HG03095 (cell line): ENCODE measurements around the gene SPDYE4.

Experiments used
- ATAC-seq: cut with Tn5 transposase; IDR thresholded peaks from one replicate; pipeline ENCODE4 v1.9.1; 2021; ENCODE audit warnings: moderate library complexity; ENCODE audit not compliant: unreplicated experiment

SPDYE4 gene

DNA sequence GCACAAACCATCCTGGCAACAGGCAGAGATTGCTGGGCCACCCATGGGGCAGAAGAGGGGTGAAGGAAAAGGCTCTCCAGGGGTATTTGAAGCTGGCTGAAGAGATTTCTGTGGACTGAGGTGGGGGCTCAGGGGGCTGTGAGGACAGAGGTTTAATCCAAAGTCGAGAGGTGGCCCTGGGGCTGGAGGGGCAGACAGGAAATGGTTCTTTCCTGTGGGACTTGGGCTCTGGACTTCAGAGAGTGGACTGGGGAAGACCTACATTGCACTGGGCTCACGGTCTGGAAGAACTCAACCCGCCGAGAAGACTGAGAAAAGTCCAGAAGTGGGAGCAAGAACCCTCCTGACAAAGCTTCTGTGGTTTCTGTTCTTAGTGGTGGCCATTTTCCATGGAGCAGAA, 16.6 kb downstream of the SPDYE4 start:
- no peak for ATAC-seq

GRCh38 chr17:8741366-8741765, 17.0 kb downstream of the SPDYE4 start:
- no peak for ATAC-seq

DNA sequence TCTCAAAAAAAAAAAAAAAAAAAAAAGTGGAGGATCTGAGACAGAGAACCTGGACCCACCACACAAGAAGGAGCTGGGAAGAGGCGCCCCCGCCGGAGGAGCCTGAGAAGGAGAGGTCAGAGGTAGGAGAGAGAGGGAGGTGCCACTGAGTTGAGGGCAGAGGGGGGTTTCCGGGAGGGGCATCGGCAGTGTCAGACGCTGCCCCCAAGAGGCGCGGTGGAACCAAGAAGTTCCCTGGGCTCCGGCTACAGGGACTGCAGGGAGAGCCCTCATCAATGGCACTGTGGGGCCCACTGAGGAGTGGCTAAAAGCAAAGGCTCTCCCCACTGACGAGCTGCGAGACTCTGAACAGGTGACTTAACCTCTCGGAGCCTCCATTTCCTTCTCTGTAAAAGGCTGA, 17.9 kb downstream of the SPDYE4 start:
- no peak for ATAC-seq

DNA sequence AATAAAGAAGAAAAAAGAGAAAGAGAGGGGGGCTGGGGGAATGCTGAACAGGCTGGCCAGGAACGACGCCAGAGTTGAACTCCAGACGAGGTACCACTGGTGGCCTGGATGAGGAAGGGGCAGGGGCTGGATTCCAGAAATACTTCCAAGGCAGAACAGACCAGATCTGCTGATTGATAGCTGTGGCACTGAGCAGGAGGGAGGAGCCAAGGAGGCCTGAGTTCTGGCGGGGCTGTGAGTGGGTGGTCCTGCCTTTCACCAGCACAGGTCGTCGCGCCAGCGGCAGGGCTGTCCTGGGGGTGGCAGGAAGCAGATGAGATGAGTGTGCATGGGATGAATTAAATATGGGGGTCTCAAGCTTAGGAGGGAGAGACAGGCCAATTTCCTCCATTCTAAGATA, 19.2 kb downstream of the SPDYE4 start:
- no peak for ATAC-seq

DNA sequence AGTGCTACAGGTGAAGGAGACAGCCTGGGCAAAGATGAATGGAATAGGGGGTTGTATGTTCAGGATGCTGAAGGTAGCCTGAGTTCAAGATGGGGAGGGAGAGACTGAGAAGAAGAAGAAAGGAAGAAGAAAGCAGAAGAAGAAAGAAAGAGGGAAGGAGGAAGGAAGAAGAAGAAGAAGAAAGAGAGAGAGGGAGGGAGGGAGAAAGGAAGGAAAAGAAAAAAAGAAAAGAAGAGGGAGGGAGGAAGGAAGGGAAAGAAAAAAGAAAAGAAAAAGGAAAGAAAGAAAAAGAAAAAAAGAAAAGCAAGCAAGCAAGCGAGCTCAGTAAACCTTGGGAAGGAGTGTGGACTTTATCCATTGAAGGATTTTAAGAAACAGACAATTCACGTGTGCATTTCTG, 21.6 kb downstream of the SPDYE4 start:
- ATAC-seq, result no peak

DNA sequence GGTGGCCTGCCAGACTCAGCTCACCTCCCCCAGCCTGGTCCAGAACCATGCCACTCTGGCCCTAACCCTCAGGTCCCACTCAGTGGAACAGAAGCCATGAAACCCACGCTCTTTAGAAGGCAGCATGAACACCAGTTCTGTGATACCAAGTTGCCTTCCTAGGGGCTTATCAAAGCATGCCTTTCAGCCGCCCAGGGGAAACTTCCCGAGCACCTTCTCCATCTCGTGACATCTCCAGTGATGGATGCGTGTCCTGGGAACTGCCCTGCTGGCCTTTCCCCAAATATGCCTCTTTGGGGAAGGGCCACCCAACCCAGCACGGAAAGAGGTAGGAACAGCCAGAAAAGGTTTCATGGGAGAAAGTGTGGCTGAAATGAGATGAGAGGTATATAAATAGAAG, 22.0 kb downstream of the SPDYE4 start:
- ATAC-seq, result no peak

DNA sequence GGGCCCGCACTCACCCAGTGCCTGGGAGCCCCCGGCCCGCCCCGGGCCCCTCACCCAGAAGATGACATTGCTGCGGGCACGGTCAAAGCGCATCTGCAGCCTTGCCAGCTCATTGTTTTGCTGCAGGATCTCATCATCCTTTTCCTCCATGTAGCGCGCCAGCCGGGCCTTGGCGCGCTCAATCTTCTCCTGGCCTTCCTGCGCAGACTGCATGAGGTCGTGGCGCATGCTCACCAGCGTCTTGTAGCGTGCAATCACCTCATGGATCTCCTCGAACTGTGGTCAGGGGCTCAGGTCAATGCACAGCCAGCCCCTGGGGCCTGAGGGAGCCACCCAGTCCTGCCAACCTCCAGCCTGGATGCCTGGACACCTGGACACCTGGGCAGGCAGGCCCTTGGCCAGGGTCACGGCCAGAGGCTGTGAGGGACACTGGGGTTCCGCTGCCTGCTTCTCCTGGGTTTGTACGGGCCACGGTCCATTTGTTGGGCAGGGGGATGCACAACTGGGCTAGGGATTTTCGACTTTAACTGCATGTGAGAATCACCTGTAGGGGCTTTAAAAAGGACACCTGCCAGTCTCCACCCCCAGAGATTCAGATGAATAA, 22.9 kb downstream of the SPDYE4 start:
- ATAC-seq, result no peak

DNA sequence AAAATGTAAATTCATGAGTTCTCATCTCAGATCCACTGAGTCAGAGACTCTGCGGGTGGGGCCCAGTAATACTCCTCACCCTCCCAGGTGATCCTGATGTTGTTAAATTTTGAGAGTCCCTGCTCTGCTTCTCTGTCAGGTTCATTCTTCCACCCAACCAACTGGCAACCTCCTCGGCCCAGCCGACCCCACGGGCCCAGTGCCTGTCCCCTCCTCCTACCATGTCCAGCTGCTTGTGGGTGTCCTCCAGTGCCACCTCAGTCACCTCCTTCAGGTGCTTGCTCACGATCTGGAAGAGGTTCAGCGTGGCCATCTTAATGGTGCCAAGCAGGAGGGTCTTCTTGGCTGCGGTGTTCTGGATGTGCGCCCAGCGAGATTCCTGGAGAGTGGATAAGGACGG, 23.5 kb downstream of the SPDYE4 start:
- no peak for ATAC-seq

- no peak for ATAC-seq
Observed at GRCh38 chr17:8732406-8733085, 25.8 kb downstream of the SPDYE4 start.

DNA sequence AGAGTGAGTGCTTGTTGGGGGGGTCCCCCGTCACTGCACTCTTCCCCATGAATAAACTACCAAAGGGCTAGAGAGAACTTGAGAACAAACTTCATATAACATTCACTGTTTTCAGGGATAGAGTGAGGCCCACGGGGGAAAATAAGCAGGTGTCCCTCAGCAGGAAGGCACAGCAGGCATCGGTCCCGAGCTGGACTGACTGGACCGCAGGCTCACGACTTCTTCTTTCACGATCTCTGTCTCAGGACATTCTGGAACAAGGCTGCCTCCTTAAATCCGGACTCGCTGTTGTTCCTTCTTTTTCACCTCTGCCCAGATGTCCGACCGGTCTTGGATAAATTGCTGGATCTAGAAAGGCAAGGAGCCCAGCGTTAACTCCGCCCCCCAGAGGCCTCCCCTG, 28.5 kb downstream of the SPDYE4 start:
- ATAC-seq, result no peak

GRCh38 chr17:8729421-8729820, 28.9 kb downstream of the SPDYE4 start:
- ATAC-seq, result no peak

GRCh38 chr17:8728971-8729370, 29.4 kb downstream of the SPDYE4 start:
- ATAC-seq, result no peak

DNA sequence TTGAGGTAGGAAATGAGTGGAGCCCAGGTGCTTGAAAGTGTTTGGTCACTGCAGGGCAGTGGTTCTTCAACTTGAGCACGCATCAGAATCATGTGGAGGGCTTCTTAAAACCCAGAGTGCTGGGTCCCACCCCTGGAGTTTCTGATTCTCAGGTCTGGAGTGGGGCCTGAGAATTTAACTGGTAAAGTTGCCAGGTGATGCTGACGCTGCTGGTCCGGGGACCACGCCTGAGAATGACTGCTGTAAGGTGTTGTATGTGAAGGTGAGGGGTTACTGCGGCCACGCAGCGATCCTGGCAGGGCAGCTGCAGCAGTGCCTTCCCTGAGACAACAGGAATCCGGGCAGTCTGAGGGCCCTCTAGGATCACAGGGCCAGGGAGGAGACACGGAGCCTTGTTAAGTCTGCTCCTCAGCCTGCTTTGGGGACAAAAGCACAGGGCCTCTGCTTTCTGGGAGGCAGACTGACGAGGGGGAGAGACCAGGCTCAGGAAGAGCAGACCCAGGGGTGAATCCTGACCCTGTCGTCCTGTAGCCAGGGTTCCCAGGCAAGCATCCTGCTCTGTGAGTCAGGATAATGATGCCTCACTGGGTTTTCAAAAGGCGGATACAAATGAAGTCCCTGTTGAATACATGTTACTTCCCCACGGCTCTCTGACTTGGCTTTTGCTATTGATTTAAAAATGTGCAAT, 30.0 kb downstream of the SPDYE4 start:
- no peak for ATAC-seq

DNA sequence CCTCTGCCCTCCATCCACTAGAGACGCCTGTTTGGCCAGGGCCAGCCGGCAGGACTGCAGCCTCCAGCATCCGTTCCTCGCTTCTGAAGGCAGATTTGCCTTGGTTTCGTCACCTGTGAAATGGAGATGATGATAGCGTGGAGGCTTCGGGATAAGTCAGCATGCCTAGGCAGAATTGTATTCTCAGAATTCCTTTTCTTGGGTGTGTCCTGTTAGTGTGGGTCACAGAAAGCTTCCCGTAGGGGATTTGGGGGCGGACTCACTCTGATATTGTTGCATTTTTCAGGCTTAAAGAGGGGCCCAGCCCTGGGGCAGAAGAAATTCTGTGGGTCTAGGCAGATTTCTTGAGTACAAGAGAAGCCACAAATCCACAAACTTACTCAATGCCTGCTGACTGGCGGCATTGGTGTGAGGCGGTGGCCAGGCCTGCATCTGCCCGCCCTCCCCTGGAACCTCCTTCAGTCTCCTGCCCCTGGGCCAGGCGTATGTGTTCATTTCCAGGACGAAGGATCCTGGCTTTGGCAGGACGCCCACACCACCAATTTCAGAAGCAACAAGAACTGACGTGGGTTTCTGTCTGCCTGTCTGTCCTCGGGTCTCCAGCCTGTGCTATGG, 31.3 kb downstream of the SPDYE4 start:
- ATAC-seq, result no peak

DNA sequence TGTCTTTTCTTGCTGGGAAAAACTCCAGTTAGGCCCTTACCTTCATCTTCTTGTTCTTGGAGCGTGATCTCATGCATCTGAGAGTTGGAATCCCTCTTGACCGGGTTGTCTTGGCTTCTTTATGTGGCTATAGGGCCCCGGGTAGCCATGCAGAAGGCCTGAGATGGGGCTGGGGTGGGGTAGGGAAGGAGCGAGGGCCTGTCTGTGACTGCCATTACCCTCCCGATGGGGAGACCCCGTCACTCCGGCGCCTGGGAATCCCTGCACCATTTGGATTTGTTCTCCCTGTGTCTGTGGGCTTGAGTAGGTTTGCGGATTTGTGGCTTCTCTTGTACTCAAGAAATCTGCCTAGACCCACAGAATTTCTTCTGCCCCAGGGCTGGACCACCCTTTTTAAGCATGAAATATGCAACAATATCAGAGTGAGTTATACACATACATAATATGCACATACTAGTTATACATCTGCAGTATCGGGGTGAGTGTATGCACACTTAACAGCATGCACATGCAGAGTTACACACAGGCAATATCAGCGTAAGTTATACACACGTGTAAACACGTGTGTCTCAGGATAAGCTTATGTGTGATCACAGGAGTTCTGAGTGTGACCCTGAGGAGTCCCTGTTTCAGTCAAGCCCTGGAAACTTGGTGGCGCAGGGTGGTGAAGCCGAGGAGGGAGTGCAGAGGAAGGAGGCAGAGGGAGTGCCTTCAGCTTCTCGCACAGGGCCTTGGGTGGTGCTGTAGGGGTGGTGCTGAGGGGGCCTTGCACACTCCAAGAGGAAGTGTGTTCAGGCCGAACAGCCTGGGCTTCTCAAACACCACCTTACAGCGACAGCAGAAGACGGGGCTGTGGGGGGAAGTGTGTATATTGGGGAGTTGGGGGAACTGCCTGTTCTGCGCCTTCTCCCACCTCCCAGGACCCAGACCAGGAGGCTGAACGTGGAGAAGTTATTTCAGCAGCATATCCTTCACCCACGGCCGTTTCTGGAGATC, 32.2 kb downstream of the SPDYE4 start:
- ATAC-seq, result no peak

- ATAC-seq, result no peak
Observed at GRCh38 chr17:8724451-8724850, 33.9 kb downstream of the SPDYE4 start.

DNA sequence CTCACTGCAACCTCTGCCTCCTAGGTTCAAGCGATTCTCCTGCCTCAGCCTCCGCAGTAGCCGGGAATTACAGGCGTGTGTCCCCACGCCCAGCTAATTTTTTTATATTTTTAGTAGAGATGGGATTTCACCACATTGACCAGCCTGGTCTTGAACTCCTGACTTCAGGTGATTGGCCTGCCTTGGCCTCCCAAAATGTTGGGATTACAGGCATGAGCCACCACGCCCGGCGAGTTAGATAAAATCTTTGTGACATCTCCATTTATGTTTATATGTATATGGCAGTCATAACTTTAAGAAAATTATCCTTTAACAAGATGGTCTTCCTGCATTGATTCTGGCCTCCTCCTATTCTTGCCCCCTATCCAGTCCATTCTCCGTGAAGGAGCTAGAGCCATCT, 37.8 kb downstream of the SPDYE4 start:
- no peak for ATAC-seq

- ATAC-seq, result no peak
Observed at GRCh38 chr17:8719291-8720246, 38.8 kb downstream of the SPDYE4 start.

GRCh38 chr17:8718001-8718563, 40.3 kb downstream of the SPDYE4 start:
- no peak for ATAC-seq
